Activated CD4-positive, alpha-beta memory T cell treated with anti-CD3 and anti-CD28 coated beads for 36 hours (primary cell): ENCODE results near the gene PARP6. TPM values are rescaled to one million over a fixed set of nuclear protein-coding genes. Genes with fewer than 3 reads are reported as not detected.

Experiments
- CTCF ChIA-PET: fragments of 350-600 bp; sonication (Branson Sonifier 250); formaldehyde crosslinking; loops from one replicate; lab custom pipeline; 2021; ENCODE audit warnings: antibody characterized with exemption, inconsistent platforms; lab: Charles Lee
- POLR2A ChIA-PET: fragments of 350-600 bp; sonication (Branson Sonifier 250); formaldehyde crosslinking; loops from one replicate; lab custom pipeline; 2021; ENCODE audit warnings: antibody characterized with exemption; lab: Charles Lee
- DNase-seq: peaks from one replicate; pipeline ENCODE4 v3.0.0-alpha.2; 2020
- H3K27ac Mint-ChIP-seq: one replicate; pipeline ENCODE4 v1.8.0; 2021; ENCODE audit warnings: mixed read lengths
- H3K27me3 Mint-ChIP-seq: one replicate; pipeline ENCODE4 v1.8.0; 2021; ENCODE audit warnings: mixed read lengths
- H3K36me3 Mint-ChIP-seq: one replicate; pipeline ENCODE4 v1.8.0; 2021; ENCODE audit warnings: mixed read lengths
- H3K4me1 Mint-ChIP-seq: one replicate; pipeline ENCODE4 v1.8.0; 2021; ENCODE audit warnings: low read depth, mixed read lengths
- H3K4me3 Mint-ChIP-seq: one replicate; pipeline ENCODE4 v1.8.0; 2021; ENCODE audit warnings: mild to moderate bottlenecking, mixed read lengths
- H3K9me3 Mint-ChIP-seq: one replicate; pipeline ENCODE4 v1.8.0; 2021; ENCODE audit warnings: mixed read lengths
- intact Hi-C: fragments of 100-400 bp; cut with micrococcal nuclease; formaldehyde crosslinking; loops from one replicate; pipeline ENCODE4 v1.15.1; 2023
- total RNA-seq, 2 experiments: library from RNA; stranded (reverse); gene quantifications; one replicate each; pipeline ENCODE4 v1.2.3, GENCODE V29; 2021

Gene PARP6
- total RNA-seq, 2 experiments from 2014 or later = 42.8 to 44.5 TPM

DNA sequence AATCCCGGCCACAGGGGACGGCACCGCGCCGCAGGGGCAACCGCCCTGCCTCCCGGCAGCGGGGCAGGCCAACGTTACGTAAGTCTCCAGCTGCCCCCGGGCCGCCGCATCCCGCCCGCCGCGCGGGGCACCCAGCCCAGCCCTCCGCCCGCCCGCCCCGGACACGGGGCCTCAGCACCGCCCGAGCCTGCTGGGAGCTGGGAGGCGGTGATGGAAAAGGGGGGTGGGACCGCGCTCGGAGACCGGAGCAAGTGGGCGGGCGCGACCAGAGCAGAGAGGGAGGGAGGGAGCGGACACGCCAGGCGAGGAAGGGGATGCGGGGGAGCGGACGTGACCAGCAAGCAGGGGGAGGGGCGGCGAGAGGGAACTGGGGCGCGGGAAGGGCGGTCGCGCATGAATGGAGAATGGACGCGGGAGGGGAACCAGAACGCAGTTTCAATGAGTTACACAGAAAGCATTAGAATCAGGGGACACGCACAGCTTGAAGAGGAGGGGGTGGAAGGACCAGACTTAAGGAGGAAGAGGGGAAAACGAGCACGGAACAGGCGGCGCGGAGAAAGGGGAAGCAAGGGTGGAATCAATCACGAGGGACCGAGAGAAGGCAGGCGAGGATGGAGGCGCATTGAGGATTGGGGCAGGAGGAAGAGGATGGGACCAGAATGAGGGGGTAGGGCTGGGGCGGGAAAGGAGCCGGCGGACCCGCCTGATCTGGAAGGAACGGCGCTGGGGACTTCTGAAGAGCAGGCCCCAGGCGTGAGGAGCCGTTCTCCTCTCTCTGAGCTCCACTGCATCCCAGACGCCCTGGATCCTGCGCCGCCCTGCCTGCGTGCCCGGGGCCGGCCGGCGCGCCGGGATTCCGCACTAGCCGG, 41.9 kb downstream of the PARP6 start:
- peak overlapping the region; percentile 98 for H3K27ac Mint-ChIP-seq
- ChIA-PET CTCF (no interaction called here), POLR2A (interaction anchor here (0.7 to 5.5 kb wide), 14 partner anchors 8 to 244 kb away, joined by 3 to 37 read pairs (median 5); partner anchors contain the start of genes ARIH1, HEXA, MYO9A and SENP8)
- intact Hi-C loops = loop anchor here (10.0 kb wide), 1 partner anchor 554 kb away; the partner anchor contains the start of gene ADPGK
- H3K27me3 Mint-ChIP-seq = no peaks in the 10 kb centered on the region
- peaks cover 43% of the 10 kb centered on the region for H3K36me3 Mint-ChIP-seq
- H3K4me1 Mint-ChIP-seq = peaks cover 34% of the 10 kb centered on the region
- peak overlapping the region; percentile 94 for H3K4me3 Mint-ChIP-seq
- DNase-seq = peak; percentile 92
- no peaks in the 10 kb centered on the region for H3K9me3 Mint-ChIP-seq

DNA sequence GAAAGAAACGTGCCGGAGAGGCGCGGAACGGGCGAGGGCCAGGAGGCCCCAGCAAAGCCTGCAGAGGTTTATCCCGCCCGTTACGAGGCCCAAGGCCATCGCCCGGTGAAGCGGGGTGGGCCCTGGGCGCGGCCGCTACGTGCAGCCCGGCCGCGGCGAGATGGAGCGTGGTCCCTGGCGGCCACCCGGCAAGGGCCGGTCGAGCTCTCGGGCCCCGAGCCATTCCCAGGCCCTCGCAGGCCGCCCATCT, 42.5 kb downstream of the PARP6 start:
- H3K27ac Mint-ChIP-seq = peak overlapping the region; percentile 96
- no peaks in the 10 kb centered on the region for H3K9me3 Mint-ChIP-seq
- CTCF ChIA-PET = interaction anchor here (1.2 kb wide), 1 partner anchor 32 kb away, joined by 3 read pairs; no protein-coding TSS in a partner anchor
- peaks cover 36% of the 10 kb centered on the region for H3K4me1 Mint-ChIP-seq
- intact Hi-C loops = loop anchor here (2.0 to 10.0 kb wide), 3 partner anchors 147 to 555 kb away; partner anchors contain the start of genes ADPGK, ARIH1 and HEXA
- no peaks in the 10 kb centered on the region for H3K27me3 Mint-ChIP-seq
- POLR2A ChIA-PET = interaction anchor here (0.9 to 5.5 kb wide), 11 partner anchors 9 to 245 kb away, joined by 3 to 37 read pairs (median 6); partner anchors contain the start of genes ARIH1, HEXA, MYO9A and SENP8
- peaks cover 45% of the 10 kb centered on the region for H3K36me3 Mint-ChIP-seq
- H3K4me3 Mint-ChIP-seq = peak overlapping the region; percentile 94
- no peak for DNase-seq

DNA sequence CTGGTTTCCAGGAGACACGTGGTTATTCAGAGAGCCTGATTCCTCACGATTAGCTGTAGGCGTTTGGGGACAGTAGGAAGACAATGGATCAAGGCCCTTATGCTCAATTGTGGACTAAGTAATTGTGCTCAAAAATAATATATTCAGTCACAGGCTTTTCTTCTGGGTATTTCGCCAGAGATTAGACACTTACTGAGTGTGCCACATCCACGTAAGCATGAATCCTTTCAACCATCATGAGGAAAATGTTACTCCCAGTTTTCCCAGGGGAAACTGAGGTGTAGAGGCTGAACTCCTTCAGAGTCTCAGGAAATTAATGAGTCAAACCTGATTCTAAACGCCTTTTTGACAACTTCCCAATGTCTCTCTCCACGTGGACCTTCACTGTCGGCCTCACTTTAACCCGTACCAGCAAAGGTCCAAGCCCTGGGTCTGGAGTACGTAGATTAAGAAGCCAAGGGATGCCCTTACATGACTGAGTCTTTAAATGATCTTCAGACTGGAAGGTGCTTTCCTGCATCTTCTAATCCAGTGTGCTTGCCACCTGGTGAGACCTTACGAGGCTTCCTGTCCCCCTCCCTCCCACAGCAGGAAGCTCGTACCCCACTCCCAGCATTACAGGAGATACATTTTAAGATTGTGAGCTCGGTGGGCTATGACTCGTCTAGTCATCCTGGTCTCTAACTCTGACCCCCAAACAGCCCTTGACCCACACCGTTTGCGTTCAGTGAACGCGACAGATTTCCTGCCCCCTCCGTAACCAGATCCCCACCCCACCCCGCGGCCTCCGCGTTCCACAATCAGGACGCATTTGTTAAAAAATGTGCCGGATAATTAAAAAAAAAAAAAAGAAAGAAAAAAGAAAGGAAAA, 43.0 kb downstream of the PARP6 start:
- POLR2A ChIA-PET = interaction anchor here (0.9 to 5.5 kb wide), 10 partner anchors 9 to 245 kb away, joined by 3 to 37 read pairs (median 8); partner anchors contain the start of genes ARIH1, HEXA, MYO9A and SENP8
- Mint-ChIP-seq H3K27ac (peak overlapping the region; percentile 96), H3K36me3 (peaks cover 48% of the 10 kb centered on the region), H3K4me1 (peaks cover 39% of the 10 kb centered on the region), H3K9me3 (no peaks in the 10 kb centered on the region), H3K27me3 (no peaks in the 10 kb centered on the region), H3K4me3 (peak overlapping the region; percentile 94)
- intact Hi-C loops = loop anchor here (2.0 to 5.0 kb wide), 2 partner anchors 148 to 245 kb away; partner anchors contain the start of genes ARIH1 and HEXA
- peak; percentile 58 for DNase-seq
- CTCF ChIA-PET = interaction anchor here (1.2 to 4.9 kb wide), 2 partner anchors 9 to 31 kb away, joined by 3 to 58 read pairs; no protein-coding TSS in a partner anchor

DNA sequence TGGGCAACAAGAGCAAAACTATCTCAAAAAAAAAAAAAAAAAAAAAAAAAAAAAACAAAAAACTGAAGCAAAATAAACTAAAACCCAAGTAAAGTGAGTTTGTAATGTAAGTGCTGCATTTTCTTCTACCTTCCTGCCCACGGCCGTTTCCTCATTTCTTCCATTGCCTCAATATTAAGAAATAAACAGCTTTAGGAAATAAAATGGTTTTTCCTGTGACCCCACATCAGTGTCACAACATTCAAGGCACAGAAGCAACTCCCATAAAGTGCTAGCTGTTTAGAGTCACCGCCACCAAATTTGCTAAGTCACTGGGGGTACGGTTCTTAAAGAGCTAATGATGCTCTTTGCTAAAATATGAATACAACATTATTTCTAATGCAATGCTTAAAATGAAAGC, 44.6 kb downstream of the PARP6 start:
- peaks cover 48% of the 10 kb centered on the region for H3K4me1 Mint-ChIP-seq
- DNase-seq = no peak
- intact Hi-C loops = loop anchor here (1.0 to 5.0 kb wide), 8 partner anchors 10 to 247 kb away; partner anchors contain the start of genes ARIH1, HEXA, MYO9A and PARP6

DNA sequence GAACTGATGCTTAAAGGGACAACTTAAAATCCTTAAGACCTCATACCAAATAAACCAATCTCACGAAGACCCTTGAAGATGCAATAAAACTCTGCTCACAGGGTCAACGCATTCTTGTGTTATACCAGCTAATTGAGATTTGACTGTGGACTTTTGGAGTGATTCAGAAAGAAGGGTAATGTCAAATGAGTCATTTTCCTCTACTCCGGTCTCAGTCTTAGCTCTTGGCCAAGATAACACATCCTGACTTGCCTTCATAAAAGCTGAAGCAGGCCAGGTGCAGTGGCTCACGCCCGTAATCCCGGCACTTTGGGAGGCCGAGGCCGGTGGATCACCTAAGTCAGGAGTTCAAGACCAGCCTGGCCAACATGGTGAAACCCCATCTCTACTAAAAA, 45.2 kb downstream of the PARP6 start:
- intact Hi-C loops = loop anchor here (1.0 to 5.0 kb wide), 3 partner anchors 22 to 150 kb away; partner anchors contain the start of gene HEXA
- Mint-ChIP-seq H3K4me1 (peaks cover 48% of the 10 kb centered on the region), H3K4me3 (peak overlapping the region; percentile 94), H3K9me3 (no peaks in the 10 kb centered on the region), H3K27me3 (no peaks in the 10 kb centered on the region), H3K27ac (peak overlapping the region; percentile 96), H3K36me3 (peaks cover 68% of the 10 kb centered on the region)
- ChIA-PET POLR2A (interaction anchor here (0.8 to 5.5 kb wide), 18 partner anchors 11 to 327 kb away, joined by 3 to 77 read pairs (median 7); partner anchors contain the start of genes ARIH1, HEXA, MYO9A and SENP8), CTCF (interaction anchor here (1.0 to 8.9 kb wide), 12 partner anchors 11 to 373 kb away, joined by 3 to 65 read pairs (median 8); partner anchors contain the start of genes ARIH1, GRAMD2A and HEXA)
- peak; percentile 83 for DNase-seq

More for the DNA sequence above, 44.6 kb downstream of the PARP6 start:
- peaks cover 63% of the 10 kb centered on the region for H3K36me3 Mint-ChIP-seq
- H3K27me3 Mint-ChIP-seq = no peaks in the 10 kb centered on the region
- H3K9me3 Mint-ChIP-seq = no peaks in the 10 kb centered on the region
- POLR2A ChIA-PET = interaction anchor here (0.8 to 5.5 kb wide), 17 partner anchors 8 to 558 kb away, joined by 3 to 77 read pairs (median 7); partner anchors contain the start of genes ARIH1, HEXA, MYO9A and SENP8
- peak overlapping the region; percentile 96 for H3K27ac Mint-ChIP-seq
- CTCF ChIA-PET = interaction anchor here (0.9 to 8.9 kb wide), 8 partner anchors 10 to 1409 kb away, joined by 4 to 65 read pairs (median 10); partner anchors contain the start of genes GRAMD2A and HEXA
- H3K4me3 Mint-ChIP-seq = peak overlapping the region; percentile 94

DNA sequence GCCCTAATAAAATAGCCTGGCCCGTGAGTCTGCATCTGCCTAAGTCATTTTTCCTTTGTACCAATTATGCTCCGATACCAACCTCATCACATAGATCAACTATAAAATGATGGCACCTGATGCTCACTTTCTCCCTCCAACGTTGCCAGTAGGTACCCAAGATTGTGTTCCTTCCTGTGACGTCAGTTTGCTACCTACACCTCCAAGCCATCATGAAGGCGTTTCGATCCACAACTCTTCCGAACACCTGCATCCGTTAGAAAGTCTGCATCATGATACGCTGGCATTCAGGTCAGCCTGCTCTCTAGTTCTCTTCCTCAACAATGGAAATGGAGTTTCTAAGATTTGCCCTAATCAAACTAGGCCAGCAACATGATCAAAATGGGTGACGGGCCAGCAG, 49.1 kb downstream of the PARP6 start:
- H3K4me1 Mint-ChIP-seq = peaks cover 75% of the 10 kb centered on the region
- CTCF ChIA-PET = interaction anchor here (8.9 kb wide), 1 partner anchor 24 kb away, joined by 65 read pairs; the partner anchor contains the start of gene GRAMD2A
- no peaks in the 10 kb centered on the region for H3K9me3 Mint-ChIP-seq
- no peak overlapping the region for H3K4me3 Mint-ChIP-seq
- peaks cover 84% of the 10 kb centered on the region for H3K36me3 Mint-ChIP-seq
- POLR2A ChIA-PET = interaction anchor here (1.0 kb wide), 1 partner anchor 8 kb away, joined by 4 read pairs; no protein-coding TSS in a partner anchor
- intact Hi-C loops = no loop called here
- DNase-seq = no peak
- H3K27ac Mint-ChIP-seq = peak overlapping the region; percentile 74
- no peaks in the 10 kb centered on the region for H3K27me3 Mint-ChIP-seq

DNA sequence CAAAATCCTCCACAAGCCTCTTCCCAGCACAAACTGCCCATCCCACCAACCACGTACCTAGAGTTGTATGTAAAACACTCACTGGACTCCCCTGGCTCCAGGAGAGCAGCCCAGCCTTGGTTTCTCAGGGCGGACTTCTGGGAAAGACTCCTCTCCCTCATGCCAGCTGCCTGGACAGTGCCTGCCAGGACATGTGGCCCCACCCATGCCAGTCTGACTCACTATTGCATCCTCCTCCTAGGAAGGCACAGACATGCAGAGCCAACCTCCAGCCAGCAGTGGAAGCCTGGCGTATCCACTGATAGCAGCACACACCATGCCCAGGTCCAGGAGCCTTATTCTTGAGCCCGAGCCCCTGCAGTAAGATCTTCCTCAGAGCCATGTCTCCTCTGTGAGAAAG, 50.0 kb downstream of the PARP6 start:
- intact Hi-C loops = no loop called here
- peak overlapping the region; percentile 23 for H3K4me3 Mint-ChIP-seq
- H3K4me1 Mint-ChIP-seq = peaks cover 71% of the 10 kb centered on the region
- CTCF ChIA-PET = interaction anchor here (0.8 to 8.9 kb wide), 5 partner anchors 9 to 51 kb away, joined by 3 to 65 read pairs (median 3); partner anchors contain the start of gene GRAMD2A
- H3K27me3 Mint-ChIP-seq = no peaks in the 10 kb centered on the region
- H3K27ac Mint-ChIP-seq = peak overlapping the region; percentile 74
- H3K36me3 Mint-ChIP-seq = peaks cover 82% of the 10 kb centered on the region
- no peak for DNase-seq
- POLR2A ChIA-PET = interaction anchor here (0.7 to 4.1 kb wide), 5 partner anchors 8 to 39 kb away, joined by 3 to 12 read pairs (median 3); partner anchors contain the start of gene PKM
- H3K9me3 Mint-ChIP-seq = no peaks in the 10 kb centered on the region

DNA sequence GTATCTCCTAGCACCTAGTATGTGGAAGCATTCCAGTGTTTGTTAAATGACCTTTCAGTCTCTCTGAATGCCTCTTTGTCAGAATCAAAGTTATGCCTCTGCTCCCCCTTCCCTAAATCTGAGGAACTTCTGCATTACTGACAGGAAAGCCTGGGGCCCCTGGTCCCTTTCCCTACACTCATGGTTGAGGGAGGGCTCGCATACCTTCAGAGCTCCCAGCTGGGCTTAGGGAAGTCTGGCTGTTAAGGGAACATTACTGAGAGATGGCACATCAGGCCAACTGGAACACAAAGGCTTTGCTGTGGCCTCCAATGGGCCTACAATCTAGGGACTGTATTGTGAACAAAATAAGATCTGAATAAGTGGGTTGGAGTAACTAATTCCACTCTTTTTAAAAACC, 51.7 kb downstream of the PARP6 start:
- CTCF ChIA-PET = interaction anchor here (1.0 to 8.9 kb wide), 2 partner anchors 21 to 65 kb away, joined by 3 to 65 read pairs; partner anchors contain the start of gene GRAMD2A

DNA sequence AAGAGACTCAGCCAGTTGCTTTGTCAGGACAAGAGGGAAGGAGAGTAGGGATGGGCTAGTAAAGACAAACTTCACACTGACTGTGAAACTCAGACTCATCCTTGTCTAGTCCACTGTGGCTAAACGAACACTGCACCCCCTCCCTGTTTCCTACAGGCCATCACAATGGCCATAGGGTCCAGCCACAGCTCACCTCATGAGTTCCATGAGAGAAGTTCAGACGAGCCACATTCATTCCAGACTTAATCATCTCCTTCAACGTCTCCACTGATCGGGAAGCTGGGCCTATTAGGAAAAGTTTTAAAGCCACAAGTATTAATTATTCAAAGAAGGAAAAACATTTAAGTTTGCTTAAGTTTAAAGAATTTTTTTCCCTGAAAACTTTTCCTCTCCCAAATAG, 55.1 kb downstream of the PARP6 start:
- Mint-ChIP-seq H3K36me3 (peaks cover 74% of the 10 kb centered on the region), H3K27ac (no peak overlapping the region), H3K9me3 (no peaks in the 10 kb centered on the region), H3K4me1 (peaks cover 38% of the 10 kb centered on the region), H3K27me3 (no peaks in the 10 kb centered on the region), H3K4me3 (no peak overlapping the region)
- ChIA-PET POLR2A (interaction anchor here (0.8 kb wide), 1 partner anchor 10 kb away, joined by 3 read pairs; no protein-coding TSS in a partner anchor), CTCF (interaction anchor here (0.6 to 3.0 kb wide), 3 partner anchors 9 to 78 kb away, joined by 3 to 16 read pairs (median 10); no protein-coding TSS in a partner anchor)
- no peak for DNase-seq
- intact Hi-C loops = no loop called here

More for the DNA sequence above, 51.7 kb downstream of the PARP6 start:
- Mint-ChIP-seq H3K27ac (peak overlapping the region; percentile 58), H3K27me3 (no peaks in the 10 kb centered on the region), H3K36me3 (peaks cover 81% of the 10 kb centered on the region), H3K4me1 (peaks cover 59% of the 10 kb centered on the region), H3K9me3 (no peaks in the 10 kb centered on the region), H3K4me3 (no peak overlapping the region)
- POLR2A ChIA-PET = interaction anchor here (1.5 to 4.1 kb wide), 4 partner anchors 7 to 14 kb away, joined by 4 to 12 read pairs (median 8); partner anchors contain the start of gene PKM
- intact Hi-C loops = no loop called here
- DNase-seq = no peak

DNA sequence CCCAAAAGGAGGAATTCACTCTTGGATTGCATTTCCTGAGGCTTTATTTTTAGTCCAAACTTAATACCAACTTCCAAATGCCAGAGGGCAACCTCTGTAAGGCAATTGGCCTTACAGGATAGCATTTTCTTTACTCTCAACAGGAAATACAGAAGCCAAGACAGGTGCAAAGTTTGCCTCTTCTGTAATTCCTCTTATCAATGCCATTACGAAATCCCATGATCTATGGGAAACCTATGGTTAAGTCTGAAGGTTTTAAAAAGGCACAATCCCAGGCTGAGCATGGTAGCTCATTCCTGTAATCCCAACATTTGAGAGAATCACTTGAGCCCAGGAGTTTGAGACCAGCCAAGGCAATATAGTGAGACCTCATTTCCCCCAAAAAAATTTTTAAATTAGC, 56.3 kb downstream of the PARP6 start:
- intact Hi-C loops = no loop called here
- Mint-ChIP-seq H3K27ac (no peak overlapping the region), H3K4me1 (peaks cover 28% of the 10 kb centered on the region), H3K4me3 (no peak overlapping the region), H3K27me3 (no peaks in the 10 kb centered on the region), H3K9me3 (no peaks in the 10 kb centered on the region), H3K36me3 (peaks cover 76% of the 10 kb centered on the region)
- POLR2A ChIA-PET = interaction anchor here (1.6 kb wide), 1 partner anchor 11 kb away, joined by 7 read pairs; no protein-coding TSS in a partner anchor
- CTCF ChIA-PET = interaction anchor here (2.4 to 3.0 kb wide), 2 partner anchors 10 to 16 kb away, joined by 10 to 16 read pairs; no protein-coding TSS in a partner anchor
- DNase-seq = no peak
